ENCODE measurements around the gene PAXX.

DNA sequence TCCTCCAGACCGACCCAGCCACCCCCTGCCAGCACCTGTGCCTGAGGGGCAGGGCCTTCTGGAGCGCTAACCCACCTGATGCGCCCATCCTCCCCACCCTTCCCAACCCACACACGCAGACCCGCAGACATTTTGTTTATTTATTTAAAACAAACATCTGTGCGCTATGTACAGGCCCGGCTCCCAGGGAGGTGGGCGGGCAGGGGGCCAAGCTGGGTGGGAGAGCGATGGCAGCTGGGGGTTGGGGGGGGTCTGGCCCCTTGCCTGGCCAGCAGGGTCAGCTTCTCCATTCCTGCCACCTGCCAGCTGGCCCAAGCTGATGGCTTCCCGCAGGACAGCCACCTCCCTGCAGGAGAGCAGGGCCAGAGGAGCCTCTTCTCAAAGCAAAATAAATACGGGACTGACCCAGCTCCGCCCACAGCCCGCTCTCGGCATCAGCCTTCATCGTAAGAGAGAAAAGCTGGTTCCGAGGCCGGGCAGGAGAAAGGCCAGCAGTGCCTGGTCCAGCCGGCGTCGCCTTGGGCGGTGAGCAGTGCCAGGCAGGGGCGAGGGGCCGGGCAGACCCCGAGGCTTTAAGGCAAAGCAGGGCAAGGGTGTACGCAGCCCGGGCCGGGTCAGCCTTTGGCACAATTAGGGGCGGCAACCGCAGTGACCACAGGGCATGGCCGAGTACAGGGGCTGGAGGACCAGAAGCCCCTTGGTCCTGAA, 15.0 kb downstream of the PAXX start:
- TF ChIP-seq CTCF (IDR thresholded peaks at IDR 0.05; ENCODE audit: poor library complexity, severe bottlenecking) (no peak), RAD21 (conservative IDR thresholded peaks at IDR 0.05) (no peak), EP300 (conservative IDR thresholded peaks at IDR 0.05; ENCODE audit: poor library complexity, severe bottlenecking) (no peak), POLR2AphosphoS5 (IDR thresholded peaks at IDR 0.05) (no peak), SMC3 (conservative IDR thresholded peaks at IDR 0.05; ENCODE audit: poor library complexity) (no peak), REST (IDR thresholded peaks at IDR 0.05; ENCODE audit: borderline replicate concordance) (no peak)

All from neural cell (in vitro differentiated cells).